ENCODE measurements around the gene PDXDC1. TPM values are rescaled to one million over a fixed set of nuclear protein-coding genes. Genes with fewer than 3 reads are reported as not detected.
"Not testable (repeated sequence)": the region's sequence is repeated elsewhere in the genome, so short reads cannot be mapped to it uniquely, and the experiment has no call there.

The PDXDC1 gene
- polyA plus RNA-seq, 1 donor from 2014 or later = 31.7 TPM

- H3K27ac Mint-ChIP-seq, H3K27me3 Mint-ChIP-seq, H3K36me3 Mint-ChIP-seq, H3K9me3 Mint-ChIP-seq, H3K4me3 Mint-ChIP-seq, H3K4me1 Mint-ChIP-seq: not testable (repeated sequence)
Observed at GRCh38 chr16:15023381-15024077, 48.7 kb downstream of the PDXDC1 start.

DNA sequence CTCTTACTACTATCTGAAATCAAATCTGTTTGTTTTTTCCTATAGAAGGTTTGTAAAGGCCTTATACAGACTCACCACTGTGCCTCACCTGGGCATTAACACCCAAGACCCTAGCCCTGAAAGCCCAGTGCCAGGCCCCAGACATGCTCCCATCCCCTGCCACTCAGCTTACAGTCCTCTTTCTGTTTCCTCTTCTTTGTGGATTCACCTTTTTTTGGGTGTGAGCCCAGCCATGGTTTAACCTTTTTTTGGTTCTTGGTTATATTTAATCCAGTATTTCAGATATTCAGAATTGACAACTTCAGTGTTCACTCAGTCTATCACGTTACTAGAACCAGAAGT is 50.0 kb downstream of the PDXDC1 start:
- H3K4me3 Mint-ChIP-seq, H3K27me3 Mint-ChIP-seq, H3K4me1 Mint-ChIP-seq, H3K9me3 Mint-ChIP-seq, H3K36me3 Mint-ChIP-seq: not testable (repeated sequence)
- peak overlapping the region in 1 of 3 donors; percentile 79 for H3K27ac Mint-ChIP-seq

- H3K27ac Mint-ChIP-seq = peak overlapping the region in 1 of 3 donors; percentile 79
- not testable (repeated sequence) for H3K9me3 Mint-ChIP-seq, H3K4me1 Mint-ChIP-seq, H3K27me3 Mint-ChIP-seq, H3K4me3 Mint-ChIP-seq, H3K36me3 Mint-ChIP-seq
Observed at GRCh38 chr16:15025234-15025951, 50.6 kb downstream of the PDXDC1 start.

DNA sequence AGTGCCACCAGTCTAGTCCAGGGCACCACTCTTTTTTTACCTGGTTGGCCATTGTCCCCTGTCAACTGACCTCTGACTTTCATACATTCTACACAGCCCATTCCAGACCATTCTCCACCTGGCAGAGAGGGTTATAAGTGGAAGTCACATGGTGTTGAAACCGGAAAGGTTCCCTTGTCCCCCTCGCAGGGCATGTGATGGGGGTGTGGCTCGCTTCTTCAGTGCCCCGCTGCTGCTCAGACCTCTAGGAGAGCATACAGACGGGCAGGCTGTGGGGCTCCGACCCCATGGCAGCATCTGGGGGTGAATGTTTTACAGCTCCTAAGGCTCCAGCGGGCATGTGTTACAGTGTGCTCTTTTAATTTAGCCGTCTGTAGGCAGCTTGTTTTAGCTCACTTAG is 52.2 kb downstream of the PDXDC1 start:
- H3K36me3 Mint-ChIP-seq, H3K9me3 Mint-ChIP-seq, H3K27me3 Mint-ChIP-seq: not testable (repeated sequence)

DNA sequence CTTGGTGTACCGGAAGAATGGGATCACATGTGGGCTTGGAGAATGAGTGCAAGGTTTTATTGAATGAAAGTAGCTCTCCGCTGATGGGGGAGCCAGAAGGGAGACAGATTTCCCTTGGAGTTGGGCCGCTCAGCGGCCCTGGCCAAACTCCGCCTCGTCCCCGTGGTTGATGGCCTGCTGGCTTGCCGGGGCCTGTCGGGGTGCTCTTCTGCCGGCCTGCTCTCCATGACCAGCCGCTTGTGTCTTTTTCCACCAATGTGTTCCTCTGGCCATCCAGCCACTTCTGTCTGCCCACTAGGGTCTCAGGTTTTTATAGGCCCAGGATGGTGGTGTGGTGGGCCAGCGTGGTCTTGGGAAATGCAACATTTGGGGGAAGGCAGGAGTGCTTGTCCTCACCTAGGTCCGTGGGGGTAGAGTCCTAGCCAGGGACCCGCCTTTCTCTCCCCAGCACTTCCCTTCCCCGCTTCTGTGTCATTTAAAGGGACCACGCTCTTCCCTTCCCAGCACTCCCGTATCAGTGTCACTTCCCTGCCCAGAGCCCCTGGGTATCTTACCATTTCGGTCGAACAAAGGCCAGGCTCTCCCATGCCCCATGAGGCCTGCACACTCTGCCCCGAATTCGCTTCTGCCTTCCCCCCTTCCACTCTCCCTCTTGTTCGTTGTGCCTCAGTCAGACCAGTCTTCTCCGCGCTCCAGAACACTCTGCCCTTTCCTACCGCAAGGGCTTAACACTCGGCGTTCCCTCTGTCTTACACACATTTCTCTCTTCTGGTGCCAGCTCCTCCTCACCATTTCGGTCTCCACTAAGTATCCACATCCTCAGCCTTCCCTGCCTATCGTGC is 52.9 kb downstream of the PDXDC1 start:
- not testable (repeated sequence) for H3K4me1 Mint-ChIP-seq, H3K27me3 Mint-ChIP-seq, H3K27ac Mint-ChIP-seq, H3K4me3 Mint-ChIP-seq, H3K36me3 Mint-ChIP-seq, H3K9me3 Mint-ChIP-seq

More for the DNA sequence above, 52.2 kb downstream of the PDXDC1 start:
- not testable (repeated sequence) for H3K4me1 Mint-ChIP-seq, H3K4me3 Mint-ChIP-seq, H3K27ac Mint-ChIP-seq

GRCh38 chr16:15028345-15028715 is 53.5 kb downstream of the PDXDC1 start:
- not testable (repeated sequence) for H3K4me1 Mint-ChIP-seq, H3K27ac Mint-ChIP-seq, H3K36me3 Mint-ChIP-seq, H3K9me3 Mint-ChIP-seq, H3K27me3 Mint-ChIP-seq, H3K4me3 Mint-ChIP-seq

DNA sequence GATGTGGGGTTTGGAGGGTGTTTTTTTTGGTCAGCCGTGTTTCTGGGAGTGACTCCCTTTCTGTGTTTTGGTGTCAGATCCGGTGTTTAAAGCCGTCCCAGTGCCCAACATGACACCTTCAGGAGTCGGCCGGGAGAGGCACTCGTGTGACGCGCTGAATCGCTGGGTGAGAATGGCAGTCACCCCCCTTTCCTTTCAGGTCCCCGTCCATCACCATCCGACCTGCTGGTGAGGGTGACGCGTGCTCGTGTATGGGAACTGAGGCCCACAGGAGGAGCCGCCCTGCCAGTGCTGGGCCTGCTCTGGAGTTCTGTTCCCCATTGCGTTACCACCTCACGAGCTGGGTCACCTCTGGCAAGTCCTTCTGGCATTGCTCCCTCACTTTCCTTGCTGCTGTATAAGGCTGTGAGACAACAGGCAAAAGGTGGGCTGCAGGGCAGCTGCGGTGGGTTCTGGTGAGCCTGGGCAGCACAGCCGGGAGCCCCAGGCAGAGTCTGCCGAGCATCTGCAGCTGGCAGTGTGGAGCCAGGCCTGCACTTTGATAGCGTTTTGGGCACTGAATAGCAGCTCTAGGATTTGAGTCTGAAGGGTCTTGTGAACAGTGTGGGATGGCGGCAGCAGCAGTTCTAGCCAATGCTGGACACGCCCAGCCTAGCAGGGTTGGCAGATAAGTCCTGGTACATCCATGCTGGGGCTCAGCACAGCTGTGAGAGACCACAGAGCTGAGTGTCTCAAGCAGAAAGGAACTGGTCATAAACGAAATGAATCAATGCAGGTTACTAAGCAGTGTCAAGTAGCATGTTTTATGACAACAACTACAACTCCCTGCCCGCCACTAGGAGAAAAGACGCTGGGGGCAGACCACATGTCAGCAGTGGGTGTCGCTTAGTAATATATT is 54.2 kb downstream of the PDXDC1 start:
- not testable (repeated sequence) for H3K4me3 Mint-ChIP-seq, H3K27ac Mint-ChIP-seq

GRCh38 chr16:15029749-15030148 is 54.9 kb downstream of the PDXDC1 start:
- H3K4me3 Mint-ChIP-seq, H3K36me3 Mint-ChIP-seq, H3K9me3 Mint-ChIP-seq, H3K27me3 Mint-ChIP-seq, H3K4me1 Mint-ChIP-seq: not testable (repeated sequence)
- H3K27ac Mint-ChIP-seq = peak overlapping the region in 1 of 3 donors; percentile 78

More for the DNA sequence above, 54.2 kb downstream of the PDXDC1 start:
- not testable (repeated sequence) for H3K4me1 Mint-ChIP-seq, H3K36me3 Mint-ChIP-seq, H3K9me3 Mint-ChIP-seq, H3K27me3 Mint-ChIP-seq

GRCh38 chr16:15031179-15031578 is 56.4 kb downstream of the PDXDC1 start:
- Mint-ChIP-seq H3K9me3 (no peaks in the 10 kb centered on the region), H3K27me3 (no peaks in the 10 kb centered on the region), H3K4me3 (no peak overlapping the region), H3K4me1 (peaks cover 0 to 3% (median 0%) of the 10 kb centered on the region in 3 donors), H3K27ac (no peak overlapping the region), H3K36me3 (no peaks in the 10 kb centered on the region)

DNA sequence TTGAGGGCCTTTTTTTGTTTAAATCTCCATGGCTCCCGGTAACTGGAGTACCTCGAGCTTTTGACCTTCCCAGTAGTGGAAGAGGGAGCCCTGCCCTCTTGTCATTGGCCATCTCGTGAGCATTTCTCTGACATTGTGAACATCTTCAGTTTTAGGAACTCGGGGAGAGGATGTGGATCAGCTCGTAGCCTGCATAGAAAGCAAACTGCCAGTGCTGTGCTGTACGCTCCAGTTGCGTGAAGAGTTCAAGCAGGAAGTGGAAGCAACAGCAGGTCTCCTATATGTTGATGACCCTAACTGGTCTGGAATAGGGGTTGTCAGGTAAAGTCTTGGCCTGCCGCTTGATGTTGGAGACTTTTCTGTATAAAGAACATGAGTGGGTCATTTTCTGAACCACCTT is 56.8 kb downstream of the PDXDC1 start:
- peak overlapping the region in 1 of 3 donors; percentile 5 for H3K27ac Mint-ChIP-seq
- H3K27me3 Mint-ChIP-seq = no peaks in the 10 kb centered on the region
- no peak overlapping the region for H3K4me3 Mint-ChIP-seq
- no peaks in the 10 kb centered on the region for H3K36me3 Mint-ChIP-seq
- peaks cover 0 to 3% (median 0%) of the 10 kb centered on the region in 3 donors for H3K4me1 Mint-ChIP-seq
- H3K9me3 Mint-ChIP-seq = no peaks in the 10 kb centered on the region

DNA sequence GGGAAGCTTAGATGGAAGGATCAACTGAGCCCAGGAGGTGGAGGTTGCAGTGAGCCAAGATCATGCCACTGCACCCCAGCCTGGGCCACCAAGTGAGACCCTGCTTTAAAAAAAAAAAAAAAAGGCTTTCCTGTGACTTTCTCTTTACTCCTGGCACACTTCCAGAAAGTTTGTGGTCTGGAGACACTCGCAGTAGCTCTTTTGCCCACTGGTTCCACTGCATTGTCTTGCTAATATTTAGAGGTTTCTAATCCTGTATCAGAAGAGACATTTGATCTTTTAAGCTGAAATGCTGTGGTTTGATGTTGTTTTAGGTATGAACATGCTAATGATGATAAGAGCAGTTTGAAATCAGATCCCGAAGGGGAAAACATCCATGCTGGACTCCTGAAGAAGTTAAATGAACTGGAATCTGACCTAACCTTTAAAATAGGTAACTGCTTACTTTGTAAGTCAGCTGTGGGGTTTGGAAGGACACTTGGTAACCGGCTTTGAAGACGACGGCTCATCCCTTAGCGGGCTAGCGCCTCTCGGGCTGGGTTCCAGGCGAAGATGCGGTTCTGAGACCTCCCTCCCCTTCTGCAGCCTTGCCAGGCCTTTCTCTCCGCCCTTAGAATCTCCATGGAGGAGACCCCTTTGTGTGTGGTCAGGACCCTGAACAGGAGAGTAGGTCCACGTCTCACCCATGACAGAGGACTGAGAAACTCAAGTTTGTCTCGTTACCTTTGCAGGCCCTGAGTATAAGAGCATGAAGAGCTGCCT is 57.9 kb downstream of the PDXDC1 start:
- no peak overlapping the region for H3K4me3 Mint-ChIP-seq

GRCh38 chr16:15033309-15033707 is 58.5 kb downstream of the PDXDC1 start:
- Mint-ChIP-seq H3K9me3 (no peaks in the 10 kb centered on the region), H3K36me3 (no peaks in the 10 kb centered on the region), H3K4me1 (no peaks in the 10 kb centered on the region), H3K27me3 (no peaks in the 10 kb centered on the region), H3K27ac (peak overlapping the region in 2 of 3 donors; percentile 23 to 71), H3K4me3 (no peak overlapping the region)

More for the DNA sequence above, 57.9 kb downstream of the PDXDC1 start:
- Mint-ChIP-seq H3K27ac (peak overlapping the region in 2 of 3 donors; percentile 23 to 81), H3K4me1 (peaks cover 0 to 3% (median 0%) of the 10 kb centered on the region in 3 donors), H3K9me3 (no peaks in the 10 kb centered on the region), H3K27me3 (no peaks in the 10 kb centered on the region), H3K36me3 (no peaks in the 10 kb centered on the region)

- no peak overlapping the region for H3K27ac Mint-ChIP-seq
- H3K9me3 Mint-ChIP-seq = no peaks in the 10 kb centered on the region
- no peaks in the 10 kb centered on the region for H3K36me3 Mint-ChIP-seq
Observed at GRCh38 chr16:15034266-15035162, 59.7 kb downstream of the PDXDC1 start.

More at GRCh38 chr16:15034266-15035162, 59.7 kb downstream of the PDXDC1 start:
- H3K27me3 Mint-ChIP-seq = no peaks in the 10 kb centered on the region
- no peaks in the 10 kb centered on the region for H3K4me1 Mint-ChIP-seq
- H3K4me3 Mint-ChIP-seq = no peak overlapping the region
